ENCODE measurements around the gene ARHGAP23.

GRCh38 chr17:38419508-38419981 is 8.7 kb upstream of the ARHGAP23 start:
- TF ChIP-seq CTCF (conservative IDR thresholded peaks at IDR 0.05; ENCODE audit: low read length) (no peak), EZH2phosphoT487 (IDR thresholded peaks at IDR 0.05; ENCODE audit: borderline replicate concordance) (no peak)
